ENCODE measurements around the gene AHCTF1.
"Not testable (repeated sequence)": the region's sequence is repeated elsewhere in the genome, so short reads cannot be mapped to it uniquely, and the experiment has no call there.

Gene AHCTF1

GRCh38 chr1:246921481-246921880, 10.3 kb downstream of the AHCTF1 start:
- no peak for DNase-seq

GRCh38 chr1:246919902-246920301, 11.8 kb downstream of the AHCTF1 start:
- no peak for DNase-seq

DNA sequence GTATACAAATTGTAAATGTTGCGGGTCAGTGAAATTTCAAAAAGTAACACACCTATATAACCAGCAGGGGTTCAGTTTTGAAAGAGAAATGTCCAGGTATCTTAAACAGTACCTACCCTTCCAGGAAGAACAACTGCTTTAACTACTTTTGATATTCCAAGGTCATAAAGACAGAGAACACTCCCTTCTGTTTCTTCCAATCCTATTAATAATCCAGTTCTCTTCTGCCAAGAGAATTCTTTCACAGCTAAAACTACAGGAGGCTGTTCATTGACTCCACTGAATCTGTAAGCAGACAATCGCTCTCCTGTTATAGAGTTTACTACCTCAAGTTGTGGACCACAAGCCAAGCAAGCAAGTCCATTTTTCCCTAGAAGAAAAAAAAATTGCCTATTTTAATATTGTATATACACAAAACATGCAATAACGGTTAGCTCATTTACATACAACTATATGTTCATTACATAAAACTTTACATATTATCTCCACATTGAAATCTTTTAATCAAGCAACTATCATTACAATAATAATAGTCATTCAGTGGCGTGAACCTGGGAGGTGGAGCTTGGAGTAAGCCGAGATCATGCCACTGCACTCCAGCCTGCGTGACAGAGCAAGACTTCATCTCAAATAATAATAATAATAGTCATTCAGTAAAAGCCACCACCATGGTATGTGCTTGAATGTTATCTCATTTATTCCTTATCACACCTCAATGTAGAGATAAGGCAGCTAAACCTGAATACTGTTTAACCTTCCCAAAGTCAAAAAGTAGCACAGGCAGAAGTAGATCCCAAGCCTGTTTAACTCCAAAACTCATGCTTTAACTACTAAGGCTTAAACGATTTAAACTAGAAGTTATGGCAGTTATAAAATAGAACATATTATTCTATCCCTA, 15.5 kb downstream of the AHCTF1 start:
- not testable (repeated sequence) for DNase-seq

DNA sequence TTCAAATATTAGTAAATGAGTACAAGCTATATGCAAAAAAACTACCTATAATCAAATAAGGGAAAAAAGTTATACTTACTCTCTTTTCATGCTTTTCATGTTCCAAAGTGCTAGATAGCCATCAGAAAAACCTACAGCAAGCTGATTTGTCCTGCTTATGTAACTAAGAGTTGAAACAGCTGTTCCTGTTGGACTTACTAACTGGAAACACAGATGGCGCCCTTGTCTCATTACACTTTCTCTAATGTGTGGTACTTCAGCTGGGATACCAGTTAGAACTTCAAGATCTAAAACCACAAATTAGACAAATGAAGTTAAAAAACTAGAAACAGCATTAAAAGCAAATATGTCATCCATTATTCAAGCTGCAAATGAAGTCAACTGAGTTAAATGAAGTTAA, 24.3 kb downstream of the AHCTF1 start:
- peak; percentile 56 to 57 for DNase-seq

- DNase-seq = no peak
Measured at GRCh38 chr1:246906833-246907232, 24.9 kb downstream of the AHCTF1 start.

GRCh38 chr1:246901874-246902273, 29.9 kb downstream of the AHCTF1 start:
- DNase-seq = no peak

DNA sequence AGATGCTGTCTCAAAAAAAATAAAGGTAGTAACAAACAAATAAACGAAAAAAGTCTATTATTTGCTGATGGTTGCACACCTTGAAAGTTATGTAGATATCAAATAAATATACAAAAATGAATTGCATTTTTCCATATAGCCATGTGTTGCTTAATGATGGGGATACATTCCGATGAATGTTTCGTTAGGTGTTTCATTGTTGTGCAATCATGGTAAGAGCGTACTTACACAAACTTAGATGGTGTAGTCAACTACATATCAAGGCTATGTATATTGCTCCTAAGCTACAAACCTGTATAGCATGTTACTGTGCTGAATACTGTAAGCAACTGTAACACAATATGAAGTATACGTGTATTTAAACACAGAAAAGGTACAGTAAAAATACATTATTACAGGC, 34.4 kb downstream of the AHCTF1 start:
- no peak for DNase-seq

DNA sequence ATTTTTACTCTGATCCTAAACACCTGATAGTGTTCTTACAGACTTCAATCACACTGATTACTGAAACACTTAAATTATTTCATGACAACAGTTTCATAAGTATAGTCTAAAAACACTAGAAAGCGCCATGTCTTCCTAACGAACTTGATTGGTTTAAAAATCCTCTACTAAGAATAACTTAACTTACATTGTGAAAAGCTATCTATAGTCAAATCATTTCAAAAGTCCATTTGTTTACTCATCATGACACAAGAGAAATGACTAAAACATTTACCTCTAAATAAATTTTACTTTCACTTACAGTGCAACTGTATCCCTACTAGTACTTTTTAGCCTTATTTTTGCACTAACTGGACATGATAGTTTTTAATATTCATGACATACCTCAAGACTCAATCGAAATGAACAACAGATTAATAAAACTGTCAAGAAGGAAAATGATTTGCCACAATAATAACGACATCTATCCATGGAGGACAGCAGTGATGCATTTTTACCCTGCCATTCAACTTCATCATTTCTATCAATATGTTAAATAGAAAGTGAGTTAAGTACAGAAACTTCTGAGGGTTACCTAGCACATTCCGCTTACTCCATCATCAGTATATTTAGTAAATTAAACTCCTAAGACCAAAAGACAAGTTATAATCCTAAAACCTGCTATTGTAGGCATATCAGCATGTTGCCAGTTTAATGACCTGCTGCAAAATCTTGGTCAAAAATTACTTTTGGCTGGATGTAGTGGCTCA, 38.4 kb downstream of the AHCTF1 start:
- no peak for DNase-seq

GRCh38 chr1:246891105-246891504, 40.6 kb downstream of the AHCTF1 start:
- no peak for DNase-seq

- no peak for DNase-seq
Measured at GRCh38 chr1:246888522-246888921, 43.2 kb downstream of the AHCTF1 start.

DNA sequence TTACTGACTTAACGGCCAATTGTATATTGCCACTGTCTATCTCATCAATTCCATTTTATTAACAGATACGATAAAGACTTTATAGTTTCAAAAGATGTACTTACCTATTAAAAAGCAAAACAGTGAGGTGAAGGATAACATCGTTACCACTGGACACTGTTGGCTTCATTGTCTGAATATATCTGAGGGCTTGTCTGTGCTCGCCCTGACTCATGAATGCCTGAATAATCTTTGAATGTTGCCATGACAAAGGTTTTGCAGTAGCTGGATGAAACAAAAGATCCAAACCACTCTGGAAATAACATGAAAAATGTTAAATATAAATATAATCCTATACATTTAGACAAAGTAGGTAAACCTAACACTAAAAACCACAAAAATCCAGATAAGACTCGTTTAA, 46.4 kb downstream of the AHCTF1 start:
- DNase-seq = not testable (repeated sequence)

- no peak for DNase-seq
Measured at GRCh38 chr1:246878551-246878950, 53.2 kb downstream of the AHCTF1 start.

- DNase-seq = no peak
Measured at GRCh38 chr1:246876431-246876830, 55.3 kb downstream of the AHCTF1 start.

DNA sequence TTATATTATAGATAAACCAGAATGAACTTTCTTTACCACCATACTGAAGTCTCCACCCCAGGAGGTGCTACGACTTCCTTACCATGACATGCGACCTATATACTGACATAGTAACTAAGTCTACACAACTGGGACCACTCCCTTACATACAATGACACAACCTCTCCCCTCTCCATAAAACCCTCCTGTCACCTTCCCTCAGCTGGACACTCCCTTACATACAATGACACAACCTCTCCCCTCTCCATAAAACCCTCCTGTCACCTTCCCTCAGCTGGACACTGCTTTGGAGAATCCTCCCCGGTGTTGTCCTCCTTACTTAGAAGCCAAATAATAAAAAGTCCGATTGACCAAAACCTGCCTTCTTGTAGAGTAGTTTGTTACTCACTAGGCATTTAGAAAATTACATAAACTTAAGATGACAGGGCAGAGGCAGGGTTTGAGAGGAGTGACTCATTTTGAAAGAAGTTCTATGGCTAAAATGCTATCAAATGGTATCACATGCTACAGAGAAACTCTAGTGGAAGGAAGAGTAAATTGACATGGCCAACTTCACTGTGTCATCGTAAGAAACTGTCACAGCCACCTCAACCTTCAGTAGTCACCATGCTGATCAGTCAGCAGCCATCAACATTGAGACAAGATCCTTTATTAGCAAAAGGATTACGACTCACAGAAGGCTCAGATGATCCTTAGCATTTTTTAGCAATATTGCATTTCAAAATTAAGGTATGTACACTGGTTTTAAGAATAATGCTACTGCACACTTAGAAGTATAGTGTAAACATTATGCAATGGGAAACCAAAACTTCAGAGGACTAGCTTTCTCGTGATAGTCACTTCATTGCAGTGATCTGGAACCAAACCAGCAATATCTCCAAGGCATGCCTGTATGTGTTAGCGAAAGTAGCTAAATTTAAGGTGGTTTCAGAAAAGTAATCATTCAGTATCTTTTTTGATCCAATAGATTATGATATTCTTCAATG, 56.4 kb downstream of the AHCTF1 start:
- no peak for DNase-seq

- DNase-seq = no peak
Measured at GRCh38 chr1:246865921-246866320, 65.8 kb downstream of the AHCTF1 start.

GRCh38 chr1:246863791-246864190, 68.0 kb downstream of the AHCTF1 start:
- not testable (repeated sequence) for DNase-seq

DNA sequence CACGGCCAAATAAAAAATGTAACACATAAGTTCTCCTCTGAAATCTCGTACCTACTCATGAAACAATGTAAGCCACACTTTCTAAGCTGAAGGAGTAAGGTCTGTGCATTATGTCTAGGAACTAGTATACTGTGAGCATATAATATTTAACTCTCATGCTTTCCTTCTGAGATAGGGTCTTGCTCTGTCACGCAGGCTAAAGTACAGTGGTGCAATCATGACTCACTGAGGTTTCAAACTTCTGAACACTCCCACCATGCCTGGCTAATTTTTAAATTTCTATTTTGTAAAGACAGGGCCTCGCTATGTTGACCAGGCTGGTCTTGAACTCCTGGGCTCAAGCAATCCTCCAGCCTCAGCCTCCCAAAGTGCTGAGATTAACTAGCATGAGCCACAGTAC, 71.3 kb downstream of the AHCTF1 start:
- DNase-seq = no peak

DNA sequence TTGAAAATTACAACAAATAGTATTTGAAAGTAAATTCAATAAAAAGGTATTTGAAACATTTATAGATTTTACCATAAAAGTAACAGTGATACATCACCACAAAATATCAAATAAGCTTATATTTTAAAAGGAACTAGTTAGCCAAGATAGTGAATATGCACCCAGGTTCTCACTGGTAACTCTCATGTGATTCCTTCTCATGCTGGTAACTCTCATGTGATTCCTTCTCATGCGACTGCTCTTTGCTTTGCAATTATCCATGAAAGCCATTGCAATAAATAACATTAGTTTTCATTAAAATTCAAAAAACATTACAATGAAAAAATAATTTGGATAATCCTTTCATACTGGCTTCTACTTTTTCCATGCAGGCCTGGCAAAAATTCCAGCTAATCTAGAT, 75.4 kb downstream of the AHCTF1 start:
- no peak for DNase-seq

DNA sequence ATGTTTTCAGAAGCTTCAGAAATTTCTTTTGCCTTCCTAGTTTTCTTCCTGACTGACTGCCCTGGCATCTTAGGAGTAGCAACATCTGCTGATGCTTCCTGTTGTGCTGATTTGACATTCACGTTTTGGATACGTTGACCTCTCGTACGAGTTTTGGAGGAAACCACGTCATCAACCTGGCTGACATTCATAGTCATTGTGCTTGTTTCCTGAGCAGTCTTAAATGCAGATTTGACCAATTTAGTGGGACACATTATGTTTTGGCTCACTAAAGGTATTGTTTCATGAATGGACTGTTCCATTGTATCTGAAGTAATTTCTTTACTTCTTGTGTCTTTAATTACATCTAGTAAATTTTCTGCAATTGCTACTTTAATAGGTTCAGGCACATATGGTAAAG, 81.1 kb downstream of the AHCTF1 start:
- DNase-seq = not testable (repeated sequence)

- no peak for DNase-seq
Measured at GRCh38 chr1:246843876-246844275, 87.9 kb downstream of the AHCTF1 start.

DNA sequence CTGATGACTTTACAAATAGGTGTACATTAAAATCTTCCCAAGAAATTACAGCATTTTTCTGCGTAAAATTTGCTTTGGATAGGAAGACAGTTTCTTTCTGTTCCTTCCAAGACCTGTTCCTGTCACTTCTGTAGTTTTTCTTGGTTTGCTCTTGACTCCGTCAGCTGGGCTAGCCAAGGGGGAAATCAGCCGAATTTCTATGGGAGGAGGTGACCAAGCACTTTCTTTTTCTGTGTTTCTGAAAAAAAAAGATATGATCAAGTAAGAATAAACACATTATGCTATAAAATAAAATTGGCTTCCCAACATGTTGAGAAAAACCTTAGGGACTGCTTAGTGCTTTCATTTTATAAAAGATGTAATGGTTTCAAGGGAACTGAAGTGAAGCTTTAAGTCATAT, 91.0 kb downstream of the AHCTF1 start:
- DNase-seq = not testable (repeated sequence)

- DNase-seq = no peak
Measured at GRCh38 chr1:246838118-246838456, 93.7 kb downstream of the AHCTF1 start.
